Right atrium auricular region (tissue), 2 donors: Measurements from ENCODE around the gene SUSD6. TPM values are rescaled to one million over a fixed set of nuclear protein-coding genes. Genes with fewer than 3 reads are reported as not detected.
"Not testable (repeated sequence)": the region's sequence is repeated elsewhere in the genome, so short reads cannot be mapped to it uniquely, and the experiment has no call there.

Source experiments
- DNase-seq: peaks from one replicate; pipeline ENCODE4 v3.0.0-alpha.2; 2019; ENCODE audit warnings: low spot score
- H3K27ac ChIP-seq, 2 donors: fragments of 200-600 bp; sonication (generic); 1 replicate in 1 of 2; 2 replicates in 1 of 2; pipeline ENCODE4 v1.5.1; 2016 to 2019
- H3K27me3 ChIP-seq, 2 donors: fragments of 200-600 bp; sonication (generic); one replicate each; pipeline versions ENCODE4 v1.5.1 to v1.6.0; 2017 to 2019
- H3K36me3 ChIP-seq: fragments of 200-600 bp; sonication (generic); one replicate; pipeline ENCODE4 v1.5.1; 2016
- H3K4me1 ChIP-seq, 2 donors: fragments of 200-600 bp; sonication (generic); one replicate each; pipeline versions ENCODE4 v1.5.1 to v1.6.0; 2017 to 2019
- H3K4me3 ChIP-seq, 2 donors: fragments of 200-600 bp; sonication (generic); 1 replicate in 1 of 2; 2 replicates in 1 of 2; pipeline ENCODE4 v1.5.1; 2017 to 2019; ENCODE audit warnings: mild to moderate bottlenecking in 1 of 2, moderate library complexity in 1 of 2
- H3K9me3 ChIP-seq, 2 donors: fragments of 200-600 bp; sonication (generic); one replicate each; pipeline ENCODE4 v1.5.1; 2019
- total RNA-seq, 2 donors: library from RNA; depleted of rRNA; stranded (reverse); fragments of >200 nt; gene quantifications; one replicate each; pipeline ENCODE4 v1.1.0, GENCODE V29; 2016
- TF ChIP-seq, protein P1 (sequence below), 2 donors: fragments of 200-600 bp; sonication (generic); IDR thresholded peaks; one replicate each; pipeline ENCODE4 v1.5.1; 2019; ENCODE audit warnings: antibody characterized with exemption in 2 of 2

SUSD6 gene
- total RNA-seq, 2 donors from 2014 or later = 19.2 to 24.7 TPM

DNA sequence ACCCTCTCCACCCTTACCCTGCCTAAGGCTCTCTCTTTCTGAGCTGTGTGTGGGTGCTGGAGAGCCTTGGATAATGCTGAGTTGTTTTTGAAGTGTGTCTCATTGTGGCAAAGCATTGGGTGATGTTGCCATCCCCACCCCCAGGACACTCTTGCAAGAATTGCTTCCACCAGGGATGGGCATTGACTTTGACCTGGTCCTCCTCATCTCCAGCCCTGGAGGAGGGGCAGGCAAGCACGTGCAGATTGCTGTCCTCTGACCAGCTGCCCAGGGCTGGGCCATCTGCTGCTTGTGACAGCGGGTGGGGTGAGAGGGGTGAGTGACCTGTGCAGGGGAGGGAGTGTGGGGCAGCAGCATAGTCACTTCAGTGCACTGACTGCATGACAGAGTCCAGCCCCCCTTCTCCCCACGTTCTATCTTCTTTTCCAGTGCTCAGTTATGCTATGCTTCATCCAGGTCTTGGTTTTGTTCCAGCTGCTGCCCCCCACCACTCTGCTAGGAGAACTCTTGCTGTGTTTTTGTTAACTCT lies 26.2 kb downstream of the SUSD6 start:
- DNase-seq = no peak
- H3K27ac ChIP-seq = peak overlapping the region; percentile 41 to 58

DNA sequence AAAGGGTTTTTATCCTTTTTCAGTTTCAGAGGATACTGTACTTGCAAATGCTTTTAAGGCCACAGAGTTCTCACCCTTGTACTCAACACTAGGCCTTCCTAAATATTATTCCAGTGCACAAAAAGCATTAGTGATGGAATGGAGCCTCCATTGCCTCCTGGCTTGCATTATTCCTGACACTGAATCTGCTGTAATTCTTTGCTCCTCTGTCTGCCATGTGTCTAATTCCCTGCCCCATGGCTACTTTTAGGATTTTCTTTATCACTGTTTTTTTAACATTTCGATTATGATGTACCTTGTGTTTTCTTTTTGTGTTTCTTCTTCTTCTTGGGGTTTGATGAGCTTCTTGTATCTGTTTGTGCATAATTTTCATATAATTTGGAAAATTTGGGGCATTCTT lies 29.5 kb downstream of the SUSD6 start:
- no peak overlapping the region for H3K4me3 ChIP-seq
- no peak overlapping the region for H3K27ac ChIP-seq
- peaks cover 0 to 6% of the 10 kb centered on the region in 2 donors for H3K9me3 ChIP-seq
- DNase-seq = no peak
- peaks cover 0 to 55% of the 10 kb centered on the region in 2 donors for H3K4me1 ChIP-seq
- TF ChIP-seq, protein P1, sequence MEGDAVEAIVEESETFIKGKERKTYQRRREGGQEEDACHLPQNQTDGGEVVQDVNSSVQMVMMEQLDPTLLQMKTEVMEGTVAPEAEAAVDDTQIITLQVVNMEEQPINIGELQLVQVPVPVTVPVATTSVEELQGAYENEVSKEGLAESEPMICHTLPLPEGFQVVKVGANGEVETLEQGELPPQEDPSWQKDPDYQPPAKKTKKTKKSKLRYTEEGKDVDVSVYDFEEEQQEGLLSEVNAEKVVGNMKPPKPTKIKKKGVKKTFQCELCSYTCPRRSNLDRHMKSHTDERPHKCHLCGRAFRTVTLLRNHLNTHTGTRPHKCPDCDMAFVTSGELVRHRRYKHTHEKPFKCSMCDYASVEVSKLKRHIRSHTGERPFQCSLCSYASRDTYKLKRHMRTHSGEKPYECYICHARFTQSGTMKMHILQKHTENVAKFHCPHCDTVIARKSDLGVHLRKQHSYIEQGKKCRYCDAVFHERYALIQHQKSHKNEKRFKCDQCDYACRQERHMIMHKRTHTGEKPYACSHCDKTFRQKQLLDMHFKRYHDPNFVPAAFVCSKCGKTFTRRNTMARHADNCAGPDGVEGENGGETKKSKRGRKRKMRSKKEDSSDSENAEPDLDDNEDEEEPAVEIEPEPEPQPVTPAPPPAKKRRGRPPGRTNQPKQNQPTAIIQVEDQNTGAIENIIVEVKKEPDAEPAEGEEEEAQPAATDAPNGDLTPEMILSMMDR (IDR thresholded peaks at IDR 0.05) = no peak
- H3K27me3 ChIP-seq = no peaks in the 10 kb centered on the region
- H3K36me3 ChIP-seq = no peaks in the 10 kb centered on the region

More for the DNA sequence above, 26.2 kb downstream of the SUSD6 start:
- TF ChIP-seq, protein P1 (IDR thresholded peaks at IDR 0.05) = no peak
- no peaks in the 10 kb centered on the region for H3K36me3 ChIP-seq
- H3K27me3 ChIP-seq = no peaks in the 10 kb centered on the region
- peaks cover 0 to 6% of the 10 kb centered on the region in 2 donors for H3K9me3 ChIP-seq
- H3K4me3 ChIP-seq = no peak overlapping the region
- peaks cover 0 to 64% of the 10 kb centered on the region in 2 donors for H3K4me1 ChIP-seq

DNA sequence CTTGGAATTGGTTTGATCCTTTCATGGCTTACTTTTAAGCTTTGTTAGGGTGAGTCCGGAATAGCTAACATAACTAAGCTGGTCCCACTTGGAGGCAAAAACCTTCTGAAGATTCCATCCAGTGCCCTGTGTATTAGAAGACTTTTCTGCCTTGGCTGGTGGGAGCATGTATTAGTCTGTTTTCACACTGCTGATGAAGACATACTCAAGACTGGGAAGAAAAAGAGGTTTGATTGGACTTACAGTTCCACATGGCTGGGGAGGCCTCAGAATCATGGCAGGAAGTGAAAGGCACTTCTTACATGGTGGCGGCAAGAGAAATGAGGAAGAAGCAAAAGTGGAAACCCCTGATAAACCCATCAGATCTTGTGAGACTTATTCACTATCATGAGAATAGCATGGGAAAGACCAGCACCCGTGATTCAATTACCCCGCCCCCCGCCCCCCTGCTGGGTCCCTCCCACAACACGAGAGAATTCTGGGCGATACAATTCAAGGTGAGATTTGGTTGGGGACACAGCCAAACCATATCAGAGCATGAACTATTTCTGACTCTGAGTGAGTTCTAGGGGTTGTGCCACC lies 30.9 kb downstream of the SUSD6 start:
- H3K27me3 ChIP-seq, H3K27ac ChIP-seq, H3K4me3 ChIP-seq, H3K36me3 ChIP-seq, DNase-seq, H3K9me3 ChIP-seq: not testable (repeated sequence)
- peaks cover 0 to 51% of the 10 kb centered on the region in 2 donors for H3K4me1 ChIP-seq

DNA sequence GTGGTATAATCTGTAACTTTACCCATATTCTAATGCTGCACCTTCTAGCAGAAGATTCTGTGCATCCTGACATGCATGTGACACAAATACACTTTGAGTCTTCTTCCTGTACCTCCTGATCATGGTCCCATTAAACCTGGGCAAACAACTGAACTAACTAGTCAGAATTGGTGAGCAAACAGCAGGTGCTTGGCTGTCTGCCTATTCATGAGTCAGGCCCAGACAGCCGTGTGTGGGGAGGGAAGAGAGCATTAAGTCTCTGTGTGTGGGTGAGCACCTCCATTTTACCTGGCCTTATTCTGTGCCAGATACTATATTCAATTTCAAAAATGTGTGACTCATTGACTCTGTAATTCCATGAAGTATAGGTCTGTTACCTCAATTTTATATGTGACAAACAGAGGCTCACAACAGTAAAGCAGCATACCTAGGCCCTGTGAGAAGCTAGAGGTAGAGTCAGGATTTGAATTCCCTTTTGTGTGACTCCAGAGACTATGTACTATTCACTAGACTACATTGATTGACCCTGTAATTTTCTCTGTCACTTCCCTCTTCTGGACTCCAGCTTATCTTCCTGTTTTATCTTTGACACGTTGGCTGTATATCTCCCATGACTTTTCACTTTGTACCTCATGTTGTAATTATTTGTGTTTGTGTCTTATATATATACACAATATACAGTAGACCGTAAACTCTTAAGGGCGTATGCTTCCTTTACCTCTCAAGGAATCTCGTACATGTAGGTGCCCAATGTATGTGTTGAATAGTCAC lies 32.2 kb downstream of the SUSD6 start:
- Histone ChIP-seq H3K9me3 (peaks cover 0 to 6% of the 10 kb centered on the region in 2 donors), H3K36me3 (no peaks in the 10 kb centered on the region), H3K27ac (no peak overlapping the region), H3K4me1 (peaks cover 0 to 51% of the 10 kb centered on the region in 2 donors), H3K4me3 (no peak overlapping the region), H3K27me3 (no peaks in the 10 kb centered on the region)
- DNase-seq = no peak
- TF ChIP-seq, protein P1 (IDR thresholded peaks at IDR 0.05) = no peak

DNA sequence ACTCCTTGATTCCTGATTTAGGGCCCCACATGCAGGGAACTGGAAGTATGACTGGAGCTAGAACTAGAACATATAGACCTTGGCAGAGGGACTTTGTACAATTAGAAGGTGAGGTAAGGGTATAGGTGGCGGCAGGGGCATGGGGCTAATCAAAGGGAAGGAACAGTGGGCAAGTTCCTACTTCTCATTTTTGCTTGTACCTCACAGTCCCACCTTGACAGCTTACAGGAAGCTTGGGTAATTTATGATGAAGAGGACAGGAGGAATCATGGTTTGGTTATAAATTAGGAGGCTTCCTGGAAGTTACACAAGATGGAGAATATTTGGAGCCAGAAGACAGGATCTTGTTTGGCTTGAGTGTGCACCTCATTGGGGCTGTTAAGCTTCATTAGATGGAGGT lies 33.4 kb downstream of the SUSD6 start:
- Histone ChIP-seq H3K36me3 (no peaks in the 10 kb centered on the region), H3K27me3 (no peaks in the 10 kb centered on the region), H3K9me3 (peaks cover 0 to 6% of the 10 kb centered on the region in 2 donors), H3K4me1 (peaks cover 0 to 60% of the 10 kb centered on the region in 2 donors), H3K27ac (no peak overlapping the region), H3K4me3 (no peak overlapping the region)
- TF ChIP-seq, protein P1 (IDR thresholded peaks at IDR 0.05) = no peak
- DNase-seq = no peak

DNA sequence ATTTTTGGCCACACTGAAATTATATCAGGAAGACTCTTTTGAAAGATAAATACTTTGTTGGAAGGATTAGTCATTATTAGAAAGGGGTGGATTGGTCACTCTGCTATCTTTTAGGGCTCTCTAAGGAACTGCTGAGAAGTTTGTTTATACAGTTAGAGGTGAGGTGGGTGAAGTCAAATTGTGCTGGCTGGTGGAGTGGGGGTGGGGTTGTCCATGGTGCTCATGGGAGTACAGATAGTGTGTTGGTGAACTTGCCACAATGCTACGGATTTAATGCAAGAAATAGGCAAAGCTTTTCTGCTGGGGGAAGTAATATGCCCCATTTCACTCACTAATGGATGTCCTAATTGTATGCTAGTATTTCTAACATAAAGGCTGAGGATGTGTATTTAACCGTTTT lies 35.8 kb downstream of the SUSD6 start:
- H3K27me3 ChIP-seq = no peaks in the 10 kb centered on the region
- no peak for DNase-seq
- no peaks in the 10 kb centered on the region for H3K9me3 ChIP-seq
- no peaks in the 10 kb centered on the region for H3K36me3 ChIP-seq
- H3K4me1 ChIP-seq = peaks cover 0 to 84% of the 10 kb centered on the region in 2 donors
- no peak overlapping the region for H3K4me3 ChIP-seq
- TF ChIP-seq, protein P1 (IDR thresholded peaks at IDR 0.05) = no peak
- no peak overlapping the region for H3K27ac ChIP-seq

DNA sequence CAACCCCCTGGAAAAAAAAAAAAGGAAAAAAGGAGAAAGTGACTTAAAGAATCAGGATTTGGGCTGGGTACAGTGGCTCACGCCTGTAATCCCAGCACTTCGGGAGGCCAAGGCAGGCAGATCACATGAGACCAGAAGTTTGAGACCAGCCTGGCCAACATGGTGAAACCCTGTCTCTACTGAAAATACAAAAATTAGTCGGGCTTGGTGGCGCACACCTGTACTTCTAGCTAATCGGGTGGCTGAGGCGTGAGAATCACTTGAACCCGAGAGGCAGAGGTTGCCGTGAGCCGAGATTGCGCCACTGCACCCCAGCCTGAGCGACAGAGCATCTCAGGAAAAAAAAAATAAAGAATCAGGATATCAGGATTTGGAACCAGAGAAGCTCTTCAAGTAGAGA lies 36.2 kb downstream of the SUSD6 start:
- H3K36me3 ChIP-seq, H3K27me3 ChIP-seq, H3K4me3 ChIP-seq, H3K9me3 ChIP-seq, DNase-seq: not testable (repeated sequence)
- H3K27ac ChIP-seq = peak overlapping the region; percentile 44 to 80
- peaks cover 0 to 88% of the 10 kb centered on the region in 2 donors for H3K4me1 ChIP-seq
